Adrenal gland (tissue), 12 donors: ENCODE data around the gene ZBTB32. TPM values are rescaled to one million over a fixed set of nuclear protein-coding genes. Genes with fewer than 3 reads are reported as not detected.
A peak's percentile ranks its signal among the peaks of the same experiment; 100 is the strongest.

Source experiments
- DNase-seq, 7 donors: peaks; one replicate each; pipeline ENCODE4 v3.0.0-alpha.2; 2019 to 2020
- H3K27ac ChIP-seq, 5 donors: fragments of 200-600 bp; sonication (generic) in 4 of 5; 1 replicate in 3 of 5; 2 replicates in 2 of 5; pipeline versions ENCODE4 v1.5.1 to v1.8.0; 2016 to 2020; ENCODE audit warnings: mild to moderate bottlenecking in 1 of 5
- H3K27me3 ChIP-seq: fragments of 200-600 bp; 2 replicates; pipeline ENCODE4 v1.8.0; 2021
- H3K36me3 ChIP-seq, 2 donors: fragments of 200-600 bp; replicated peaks in 1 of 2; 1 replicate in 1 of 2; 2 replicates in 1 of 2; pipeline versions ENCODE4 v1.5.1 to v1.8.0; 2018 to 2022
- H3K4me1 ChIP-seq, 2 donors: fragments of 200-600 bp; replicated peaks in 1 of 2; 1 replicate in 1 of 2; 2 replicates in 1 of 2; pipeline versions ENCODE4 v1.5.1 to v1.8.0; 2018 to 2021
- H3K4me3 ChIP-seq, 4 donors: fragments of 200-600 bp; sonication (generic) in 3 of 4; one replicate each; pipeline ENCODE4 v1.5.1; 2016 to 2018
- H3K9me3 ChIP-seq, 3 donors: fragments of 200-600 bp; sonication (generic) in 1 of 3; replicated peaks in 1 of 3; 1 replicate in 2 of 3; 2 replicates in 1 of 3; pipeline versions ENCODE4 v1.5.1 to v1.8.0; 2016 to 2021
- POLR2A ChIP-seq, 2 donors: fragments of 450-650 bp; IDR thresholded peaks; one replicate each; pipeline ENCODE4 v1.6.1; 2017; ENCODE audit warnings: antibody characterized with exemption in 2 of 2, mild to moderate bottlenecking in 2 of 2, moderate library complexity in 1 of 2
- WGBS, 4 donors: extraction: QIAGEN DNeasy Blood & Tissue Kit in 2 of 4; methylation state at CpG; one replicate each; pipeline versions ENCODE4 v1.1.5 to v1.1.7; 2013 to 2017; 5-methylcytosine and 5-hydroxymethylcytosine counted together
- intact Hi-C, 2 donors: fragments of 100-400 bp; cut with DNase I; formaldehyde crosslinking; loops; one replicate each; pipeline versions ENCODE4 v1.14.1 to v1.15.0; 2022 to 2023
- polyA plus RNA-seq, 3 donors: library from polyadenylated mRNA; stranded (reverse); fragments of 200-250 nt in 2 of 3; fragments of 350-450 nt in 1 of 3; fragmentation: Illumina TruSeq in 1 of 3; extraction: RNeasy Lipid Tissue Mini Kit (QIAGEN cat#74804) in 1 of 3; gene quantifications; one replicate each; pipeline ENCODE4 v1.2.3, GENCODE V29; 2013 to 2014
- total RNA-seq, 9 donors: library from RNA; depleted of rRNA in 4 of 9; stranded (reverse); fragments of >200 nt in 4 of 9; fragments of 120-200 nt in 1 of 9; fragmentation: NEBNext Ultra II Directional in 1 of 9; extraction: Animal tissue kit (Norgen Biotek cat#: 25700) in 1 of 9; gene quantifications; one replicate each; pipeline versions ENCODE4 v1.1.0 to v1.2.4, GENCODE V29; 2013 to 2023
- TF ChIP-seq, protein P1 (sequence below), 6 experiments: fragments of 450-650 bp in 4 of 6; fragments of 200-600 bp in 2 of 6; sonication (generic) in 1 of 6; IDR thresholded peaks; 1 replicate in 5 of 6; 2 replicates in 1 of 6; pipeline versions ENCODE4 v1.5.1 to v1.8.0; 2016 to 2021; ENCODE audit warnings: antibody characterized with exemption in 6 of 6, mild to moderate bottlenecking in 2 of 6, moderate library complexity in 1 of 6
- donor health status: healthy with polysubstance abuse.
- donor health status: Bipolar disorder and iron deficiency.
- donor health status: DM: yes; HTN: yes; CAD: no.
- donor health status: DM: no; HTN: no; CAD: no.
- donor health status: DM: no; HTN: no; CAD: no.
- donor health status: DM: yes; HTN: yes; CAD: no.

The ZBTB32 gene
- total and polyA plus RNA-seq, 12 donors = 0.27 to 0.40 (median 0.38) TPM; not detected in 9

DNA sequence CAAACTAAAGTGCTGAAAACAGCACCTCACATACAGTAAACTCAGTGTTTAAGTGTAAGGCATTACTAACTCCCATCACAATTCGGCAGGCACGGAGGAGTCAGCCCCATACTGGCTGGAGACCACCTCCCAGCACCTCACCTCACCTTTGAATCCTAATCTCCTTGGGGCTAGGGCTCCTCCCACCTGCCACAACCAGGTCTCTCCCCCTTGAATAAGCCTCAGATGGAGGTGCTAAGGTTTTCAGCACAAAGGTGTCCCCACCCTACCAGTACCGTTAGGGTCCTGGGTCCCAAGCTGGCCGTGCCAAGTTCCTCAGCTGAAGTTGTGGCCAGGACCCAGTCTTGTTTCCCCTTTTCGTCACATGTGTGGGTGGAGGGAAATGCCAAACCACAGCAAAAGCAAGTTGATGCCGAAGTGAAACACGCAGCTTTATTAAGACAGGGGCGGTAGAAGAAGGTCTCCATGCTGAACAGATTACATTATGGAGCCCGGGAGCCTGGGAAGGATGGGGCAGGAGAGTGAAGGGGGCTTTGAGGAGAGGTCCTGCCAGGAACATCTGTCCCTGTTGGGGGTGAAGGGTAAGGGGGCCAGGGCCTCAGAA, 37.9 kb downstream of the ZBTB32 start, which contains the start of gene IGFLR1:
Gene IGFLR1, minus strand, starts transcription at position 332 of the 604 bp plus-strand sequence. CDS start 1,272 bp downstream, outside the sequence.
- 72 to 86% (median 76%) methylated on average over 9 of the region's 9 CpGs for WGBS, 4 donors
- no peaks in the 10 kb centered on the region for H3K27me3 ChIP-seq
- DNase-seq = peak in 1 of 7 donors; percentile 64
- no peaks in the 10 kb centered on the region for H3K9me3 ChIP-seq
- peaks cover 25 to 45% of the 10 kb centered on the region in 2 donors for H3K4me1 ChIP-seq
- H3K4me3 ChIP-seq = peak within 1 kb of the TSS in 1 of 4 donors; percentile 59
- TF ChIP-seq, protein P1, sequence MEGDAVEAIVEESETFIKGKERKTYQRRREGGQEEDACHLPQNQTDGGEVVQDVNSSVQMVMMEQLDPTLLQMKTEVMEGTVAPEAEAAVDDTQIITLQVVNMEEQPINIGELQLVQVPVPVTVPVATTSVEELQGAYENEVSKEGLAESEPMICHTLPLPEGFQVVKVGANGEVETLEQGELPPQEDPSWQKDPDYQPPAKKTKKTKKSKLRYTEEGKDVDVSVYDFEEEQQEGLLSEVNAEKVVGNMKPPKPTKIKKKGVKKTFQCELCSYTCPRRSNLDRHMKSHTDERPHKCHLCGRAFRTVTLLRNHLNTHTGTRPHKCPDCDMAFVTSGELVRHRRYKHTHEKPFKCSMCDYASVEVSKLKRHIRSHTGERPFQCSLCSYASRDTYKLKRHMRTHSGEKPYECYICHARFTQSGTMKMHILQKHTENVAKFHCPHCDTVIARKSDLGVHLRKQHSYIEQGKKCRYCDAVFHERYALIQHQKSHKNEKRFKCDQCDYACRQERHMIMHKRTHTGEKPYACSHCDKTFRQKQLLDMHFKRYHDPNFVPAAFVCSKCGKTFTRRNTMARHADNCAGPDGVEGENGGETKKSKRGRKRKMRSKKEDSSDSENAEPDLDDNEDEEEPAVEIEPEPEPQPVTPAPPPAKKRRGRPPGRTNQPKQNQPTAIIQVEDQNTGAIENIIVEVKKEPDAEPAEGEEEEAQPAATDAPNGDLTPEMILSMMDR (IDR thresholded peaks at IDR 0.05) = no peak
- TF ChIP-seq POLR2A (IDR thresholded peaks at IDR 0.05) = no peak
- H3K36me3 ChIP-seq = peaks cover 0 to 21% of the 10 kb centered on the region in 2 donors
- peak within 1 kb of the TSS in 4 of 5 donors; percentile 3 to 88 (median 77) for H3K27ac ChIP-seq
- intact Hi-C loops = no loop called here

GRCh38 chr19:35743640-35744429, 39.5 kb downstream of the ZBTB32 start:
- TF ChIP-seq, protein P1 (IDR thresholded peaks at IDR 0.05) = no peak
- TF ChIP-seq POLR2A (IDR thresholded peaks at IDR 0.05) = no peak
- DNase-seq = peak in 1 of 7 donors; percentile 34
- Histone ChIP-seq H3K4me1 (peaks cover 28 to 50% of the 10 kb centered on the region in 2 donors), H3K9me3 (no peaks in the 10 kb centered on the region), H3K27me3 (no peaks in the 10 kb centered on the region), H3K36me3 (peaks cover 0 to 5% of the 10 kb centered on the region in 2 donors), H3K4me3 (peak overlapping the region in 1 of 4 donors; percentile 89), H3K27ac (peak overlapping the region in 2 of 5 donors; percentile 100)
- 86 to 91% (median 89%) methylated on average over 18 to 19 of the region's 19 CpGs for WGBS, 4 donors
- intact Hi-C loops = no loop called here

DNA sequence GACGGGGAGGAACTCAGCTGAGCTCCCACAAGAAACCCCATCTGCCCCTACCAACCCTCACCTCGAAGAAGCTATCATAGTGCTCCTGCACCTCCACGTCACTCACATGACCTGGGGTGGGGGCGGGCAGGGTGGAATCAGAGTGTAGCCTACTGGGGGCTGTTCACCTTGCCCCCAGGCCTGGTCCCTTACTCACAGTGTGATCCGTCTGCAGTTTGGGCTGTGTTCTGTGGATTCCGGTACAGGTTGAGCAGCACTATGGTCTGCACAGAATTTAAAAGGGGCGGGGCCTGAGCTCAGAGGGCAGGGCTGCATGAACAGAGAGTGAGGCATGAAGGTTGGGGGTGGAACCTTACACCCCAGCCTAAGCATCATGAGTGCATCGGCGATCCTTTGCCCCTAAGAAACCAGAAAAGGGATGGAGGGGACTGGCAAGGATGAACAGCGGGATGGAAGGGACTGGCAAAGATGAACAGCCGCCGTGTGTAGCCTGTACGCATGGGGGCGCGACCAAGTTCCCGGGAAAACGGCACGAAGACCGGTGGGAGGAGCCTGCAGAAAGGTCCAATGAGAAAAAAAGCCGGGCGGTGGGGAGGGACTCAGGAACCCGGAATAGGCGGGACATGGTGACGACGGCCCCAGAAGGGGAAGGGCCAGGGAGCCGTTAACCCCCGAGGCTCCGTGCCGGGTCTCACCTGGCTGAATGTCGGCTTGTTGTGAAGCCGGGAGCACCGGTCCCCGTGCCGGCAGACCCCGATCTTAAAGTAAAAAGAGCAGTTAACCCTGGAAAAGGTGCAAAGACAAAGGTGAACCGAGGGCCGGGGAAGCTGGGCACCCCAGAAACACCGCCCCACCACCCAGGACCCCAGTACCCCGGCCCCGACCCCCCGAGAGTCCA, 40.3 kb downstream of the ZBTB32 start:
- TF ChIP-seq, protein P1 (IDR thresholded peaks at IDR 0.05) = peak in 5 of 6 experiments; percentile 23 to 45 (median 31)
- TF ChIP-seq POLR2A (IDR thresholded peaks at IDR 0.05) = no peak
- 7 to 9% (median 8%) methylated on average over 35 to 41 of the region's 41 CpGs for WGBS, 4 donors

More for the DNA sequence above, 40.3 kb downstream of the ZBTB32 start:
- H3K27me3 ChIP-seq = no peaks in the 10 kb centered on the region
- no peaks in the 10 kb centered on the region for H3K36me3 ChIP-seq
- intact Hi-C loops = no loop called here
- peak overlapping the region; percentile 99 to 100 (median 100) for H3K27ac ChIP-seq
- peak; percentile 94 to 98 (median 98) for DNase-seq
- H3K4me3 ChIP-seq = peak overlapping the region; percentile 34 to 89 (median 84)
- peaks cover 31 to 53% of the 10 kb centered on the region in 2 donors for H3K4me1 ChIP-seq
- H3K9me3 ChIP-seq = no peaks in the 10 kb centered on the region
